ENCODE measurements around the gene PRR30.

Gene PRR30

DNA sequence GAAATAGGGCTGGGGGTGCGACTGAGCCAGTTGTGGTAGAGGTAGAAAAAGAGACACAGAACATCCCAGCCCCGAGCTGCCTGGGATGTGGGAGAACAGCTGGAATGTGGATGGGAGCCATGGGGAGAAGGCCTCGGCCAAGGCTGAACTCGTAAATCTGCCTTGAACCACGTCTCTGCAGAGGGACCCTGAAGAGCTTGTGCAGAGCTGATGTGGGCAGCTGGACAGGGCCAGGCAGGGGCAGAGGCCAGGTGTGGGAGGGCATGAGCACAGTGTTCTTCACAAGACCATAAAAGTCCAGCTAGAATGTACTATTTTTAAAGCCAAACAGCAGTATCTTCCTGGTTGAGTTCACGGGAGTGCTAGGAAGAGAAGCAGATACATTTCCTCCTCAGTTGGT lies 15.3 kb upstream of the PRR30 start:
- DNase-seq (ENCODE audit: low read depth): no peak

GRCh38 chr2:27152796-27153464 lies 13.7 kb upstream of the PRR30 start:
- DNase-seq (ENCODE audit: low read depth): no peak

DNA sequence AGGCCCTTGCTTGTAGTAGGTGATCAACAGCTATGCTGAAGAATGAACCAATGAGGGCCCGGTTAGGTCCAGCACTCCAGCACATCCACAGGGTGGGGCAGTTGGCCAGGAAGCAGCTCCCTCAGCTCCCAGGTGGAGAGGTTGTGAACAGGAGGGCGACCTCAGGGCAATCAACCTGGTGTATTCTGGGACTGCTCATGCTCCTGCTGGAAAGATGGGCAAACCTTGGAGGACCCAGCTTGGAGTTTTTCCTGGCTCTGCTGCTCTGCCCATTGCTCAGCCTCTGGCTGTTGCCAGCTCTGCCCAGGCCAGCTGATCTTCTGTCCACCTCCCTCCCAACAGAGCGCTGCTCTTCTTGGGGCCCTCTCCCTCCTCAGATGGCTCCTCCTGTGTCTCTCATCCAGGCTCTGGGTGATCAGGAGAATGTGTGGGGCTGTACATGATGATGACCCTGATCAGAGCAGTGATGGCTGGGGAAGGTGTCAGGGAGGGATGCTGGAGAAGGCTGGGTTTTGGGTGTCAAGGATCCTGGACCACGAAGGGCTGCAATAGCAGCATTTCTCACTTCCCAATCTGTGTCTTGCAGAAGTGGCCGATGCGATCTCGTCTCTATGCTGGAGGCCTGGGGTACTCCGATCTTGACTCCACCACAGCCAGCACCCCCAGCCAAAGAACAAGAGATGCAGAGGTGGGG lies 13.0 kb upstream of the PRR30 start:
- no peak for DNase-seq (ENCODE audit: low read depth)

DNA sequence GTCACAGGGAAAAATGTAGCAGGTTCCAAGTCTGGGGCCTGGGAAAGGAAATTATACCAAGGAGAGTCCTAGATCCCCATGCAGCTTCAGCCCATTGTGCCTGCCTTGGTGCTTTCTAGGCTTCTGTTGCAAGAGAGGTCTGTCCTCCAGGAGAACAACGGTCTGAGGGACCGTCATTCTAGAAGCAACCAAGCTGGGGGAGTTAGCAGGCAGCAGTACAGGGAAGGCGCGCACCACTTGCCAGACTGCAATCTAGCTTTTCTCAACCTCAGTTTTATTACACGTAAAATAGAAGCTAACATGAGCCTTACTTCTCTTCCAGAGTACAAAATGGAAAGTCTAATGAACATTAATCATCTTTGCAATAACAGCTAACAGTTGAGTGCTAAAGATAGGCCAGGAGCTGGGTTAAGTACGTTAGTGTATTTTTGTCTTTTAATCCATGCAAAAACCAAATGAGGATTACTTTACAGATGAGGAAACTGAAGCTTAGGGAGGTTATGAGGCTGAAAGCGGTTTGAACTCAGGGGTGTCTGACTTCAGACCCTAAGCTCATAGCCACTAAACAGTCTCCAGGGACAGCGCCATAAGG lies 11.5 kb upstream of the PRR30 start:
- DNase-seq (ENCODE audit: low read depth): no peak

GRCh38 chr2:27149570-27150405 lies 10.6 kb upstream of the PRR30 start:
- DNase-seq (ENCODE audit: low read depth): no peak

DNA sequence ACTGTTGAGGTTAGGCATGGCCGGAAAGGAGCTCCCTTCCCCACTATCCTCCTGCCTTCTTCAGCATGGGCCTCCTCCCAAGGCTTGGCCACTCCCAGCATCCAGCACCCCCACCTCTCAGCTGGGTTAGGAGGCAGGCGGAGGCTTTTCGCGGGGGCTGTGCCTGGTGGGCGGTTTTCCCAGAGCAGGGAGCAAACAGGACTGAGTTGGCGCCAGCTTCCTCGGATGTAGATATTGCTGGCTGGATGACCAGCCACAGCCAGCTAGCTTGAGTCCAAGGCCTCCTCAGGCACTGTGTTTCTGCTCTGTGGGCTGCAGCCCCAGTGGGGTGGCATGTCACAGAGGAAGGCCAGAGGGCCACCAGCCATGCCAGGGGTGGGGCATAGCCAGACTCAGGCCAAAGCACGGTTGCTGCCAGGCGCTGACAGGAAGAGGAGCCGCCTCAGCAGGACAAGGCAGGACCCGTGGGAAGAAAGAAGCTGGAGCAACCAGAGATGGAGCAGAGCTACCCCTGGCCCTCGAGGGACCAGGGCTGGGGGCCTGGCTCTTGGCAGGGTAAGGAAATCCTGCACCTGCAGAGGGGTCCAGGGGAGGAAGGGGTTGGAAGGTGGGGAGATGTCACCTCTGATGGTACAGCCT lies 9.7 kb upstream of the PRR30 start, which contains the start of gene TCF23:
TSS of gene TCF23 (plus strand) at position 204 of the 639 bp plus-strand sequence. CDS start at position 334, 130 bp downstream.
- DNase-seq (ENCODE audit: low read depth): no peak

- no peak for DNase-seq (ENCODE audit: low read depth)
These were observed 8.7 kb upstream of the PRR30 start for GRCh38 chr2:27147935-27148334.

DNA sequence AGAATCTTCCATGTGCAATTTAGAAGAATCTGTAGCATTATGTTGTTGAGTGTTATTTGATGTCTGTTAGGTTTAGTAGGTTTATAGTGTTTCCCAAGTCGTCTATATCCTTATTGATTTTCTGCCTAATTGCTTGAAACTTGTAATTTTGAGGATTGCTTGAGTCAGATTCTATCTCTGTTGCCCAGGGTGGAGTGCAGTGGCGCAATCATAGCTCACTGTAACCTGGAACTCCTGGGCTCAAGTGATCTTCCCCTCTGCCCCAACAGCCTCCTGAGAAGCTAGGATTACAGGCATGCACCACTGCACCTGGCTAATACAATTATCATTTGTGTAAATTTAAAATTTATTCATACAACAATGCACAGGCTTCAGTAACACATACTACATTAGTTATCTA lies 6.5 kb upstream of the PRR30 start:
- no peak for DNase-seq (ENCODE audit: low read depth)

DNA sequence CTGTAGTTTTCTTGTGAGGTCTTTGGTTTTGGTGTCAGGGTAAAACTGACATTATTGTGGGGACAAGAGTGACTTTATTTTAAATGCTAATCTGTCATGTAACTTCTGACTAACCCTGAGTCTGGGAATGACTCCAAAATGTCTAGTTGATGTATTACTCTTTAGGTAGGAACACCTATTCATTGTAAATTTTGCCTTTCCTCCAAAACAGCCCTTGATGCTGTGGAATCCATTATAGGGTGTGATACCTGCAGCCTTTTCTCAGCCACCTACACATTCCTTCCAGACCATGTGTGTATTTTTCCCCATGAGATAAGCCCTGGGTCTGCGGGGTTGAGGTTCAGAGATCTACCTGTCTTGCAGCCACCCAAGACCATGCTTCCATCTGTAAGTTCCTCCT lies 4.1 kb upstream of the PRR30 start:
- no peak for DNase-seq (ENCODE audit: low read depth)

GRCh38 chr2:27138111-27138510 lies 1.1 kb downstream of the PRR30 start:
- DNase-seq (ENCODE audit: low read depth): no peak

DNA sequence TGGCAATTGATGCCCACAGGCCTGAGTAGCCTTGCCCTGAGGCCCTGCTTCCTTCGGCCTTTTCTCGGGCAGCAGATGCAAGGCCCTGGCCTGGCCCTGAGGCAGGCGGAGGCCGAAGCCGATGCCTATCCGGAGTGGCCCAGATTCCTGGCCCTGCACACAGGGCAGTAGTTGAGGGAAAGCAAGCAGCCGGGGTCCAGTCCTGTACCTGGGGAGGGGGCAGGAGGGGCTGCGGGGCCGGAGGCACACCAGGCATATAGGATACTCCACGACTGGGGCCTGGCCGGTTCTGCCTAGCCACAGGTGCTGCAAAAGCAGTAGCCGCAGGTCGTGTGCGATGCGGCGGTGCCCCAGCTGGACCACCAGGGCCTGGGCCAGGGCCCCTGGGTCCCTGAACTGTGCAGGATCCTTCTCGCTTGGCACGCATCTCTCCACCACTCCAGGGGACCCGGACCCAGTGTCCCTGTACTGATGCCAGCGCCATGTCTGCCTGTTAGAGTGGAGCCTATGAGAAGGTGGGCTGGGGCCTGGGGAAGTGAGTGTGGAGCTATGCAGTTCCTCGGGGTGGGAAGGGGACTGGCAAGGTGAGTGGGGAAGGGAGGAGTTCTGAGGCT lies 1.8 kb downstream of the PRR30 start:
- no peak for DNase-seq (ENCODE audit: low read depth)

DNA sequence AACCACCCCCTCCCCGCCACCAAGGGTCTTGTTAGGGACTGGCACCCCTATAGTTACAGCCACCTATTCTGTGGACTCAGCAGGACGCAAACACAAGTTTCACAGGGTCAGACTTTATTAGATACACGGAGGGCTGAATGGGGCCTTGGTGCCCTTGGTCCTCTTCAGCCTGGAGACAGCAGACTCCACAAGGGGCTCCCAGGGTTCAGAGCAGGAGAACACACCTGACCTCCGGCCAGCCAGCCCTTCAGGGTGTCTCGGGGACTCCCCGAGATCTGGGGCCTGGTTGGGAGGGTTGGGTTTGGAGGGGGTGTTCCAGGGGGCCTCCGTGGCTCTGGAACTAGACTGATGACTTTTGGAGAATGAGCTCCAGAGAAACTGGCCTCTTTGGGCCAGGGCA lies 2.5 kb downstream of the PRR30 start:
- no peak for DNase-seq (ENCODE audit: low read depth)

- no peak for DNase-seq (ENCODE audit: low read depth)
These were observed 3.7 kb downstream of the PRR30 start for GRCh38 chr2:27135478-27135955.

GRCh38 chr2:27134781-27135477 lies 4.3 kb downstream of the PRR30 start:
- DNase-seq (ENCODE audit: low read depth): no peak

- DNase-seq (ENCODE audit: low read depth): peak; percentile 98
These were observed 5.1 kb downstream of the PRR30 start, which contains the start of gene PREB for GRCh38 chr2:27133905-27134780. Gene PREB, minus strand, starts transcription at chr2:27134636. Its CDS starts 215 bp downstream, at chr2:27134421.

- DNase-seq (ENCODE audit: low read depth): no peak
These were observed 5.9 kb downstream of the PRR30 start for GRCh38 chr2:27133195-27133875.

- no peak for DNase-seq (ENCODE audit: low read depth)
These were observed 7.8 kb downstream of the PRR30 start for GRCh38 chr2:27131429-27131828.

GRCh38 chr2:27130396-27130795 lies 8.8 kb downstream of the PRR30 start:
- DNase-seq (ENCODE audit: low read depth): no peak
